Stomach smooth muscle (tissue), 2 donors: ENCODE data around the gene LPP.

Experiments used
- H3K27ac ChIP-seq: one replicate; pipeline ENCODE4 v1.7.0; 2013; ENCODE audit warnings: mild to moderate bottlenecking, low read length, inconsistent platforms
- H3K27me3 ChIP-seq, 2 donors: one replicate each; pipeline ENCODE4 v1.7.0; 2013; ENCODE audit warnings: low read length in 2 of 2; ENCODE audit not compliant: insufficient read depth in 2 of 2, control insufficient read depth in 1 of 2
- H3K36me3 ChIP-seq, 2 donors: one replicate each; pipeline ENCODE4 v1.7.0; 2013; ENCODE audit warnings: low read length in 2 of 2; ENCODE audit not compliant: control insufficient read depth in 2 of 2, insufficient read depth in 2 of 2
- H3K4me1 ChIP-seq: one replicate; pipeline ENCODE4 v1.7.0; 2013; ENCODE audit warnings: low read length; ENCODE audit not compliant: control insufficient read depth, insufficient read depth
- H3K4me3 ChIP-seq, 2 donors: one replicate each; pipeline ENCODE4 v1.7.0; 2013; ENCODE audit warnings: low read length in 2 of 2
- H3K9ac ChIP-seq, 2 donors: one replicate each; pipeline ENCODE4 v1.7.0; 2013; ENCODE audit warnings: low read length in 2 of 2, mild to moderate bottlenecking in 1 of 2
- H3K9me3 ChIP-seq, 2 donors: one replicate each; pipeline ENCODE4 v1.7.0; 2013; ENCODE audit warnings: low read length in 2 of 2; ENCODE audit not compliant: control insufficient read depth in 2 of 2
- donor health status: healthy.
- donor health status: Pancreatic carcinoma.

Gene LPP

GRCh38 chr3:188914552-188914951 lies 760.6 kb downstream of the LPP start:
- no peak overlapping the region for H3K27ac ChIP-seq
- no peak overlapping the region for H3K9ac ChIP-seq
- no peaks in the 10 kb centered on the region for H3K9me3 ChIP-seq
- H3K4me3 ChIP-seq: no peak overlapping the region
- no peaks in the 10 kb centered on the region for H3K27me3 ChIP-seq
- H3K36me3 ChIP-seq: no peaks in the 10 kb centered on the region
- no peaks in the 10 kb centered on the region for H3K4me1 ChIP-seq

- Histone ChIP-seq H3K4me3 (no peak overlapping the region), H3K36me3 (no peaks in the 10 kb centered on the region), H3K4me1 (no peaks in the 10 kb centered on the region), H3K27ac (no peak overlapping the region), H3K27me3 (no peaks in the 10 kb centered on the region), H3K9me3 (no peaks in the 10 kb centered on the region), H3K9ac (no peak overlapping the region)
Observed at GRCh38 chr3:188915127-188915526, 761.2 kb downstream of the LPP start.

- H3K9ac ChIP-seq: no peak overlapping the region
- H3K9me3 ChIP-seq: no peaks in the 10 kb centered on the region
- H3K4me3 ChIP-seq: no peak overlapping the region
- H3K4me1 ChIP-seq: no peaks in the 10 kb centered on the region
- no peaks in the 10 kb centered on the region for H3K27me3 ChIP-seq
- H3K36me3 ChIP-seq: peaks cover 0 to 4% of the 10 kb centered on the region in 2 donors
- no peak overlapping the region for H3K27ac ChIP-seq
Observed at GRCh38 chr3:188916934-188917401, 763.0 kb downstream of the LPP start.

- H3K27ac ChIP-seq: no peak overlapping the region
Observed at GRCh38 chr3:188918093-188918492, 764.1 kb downstream of the LPP start.

GRCh38 chr3:188923671-188924070 lies 769.7 kb downstream of the LPP start:
- Histone ChIP-seq H3K36me3 (peaks cover 0 to 4% of the 10 kb centered on the region in 2 donors), H3K4me3 (no peak overlapping the region), H3K9ac (no peak overlapping the region), H3K27ac (no peak overlapping the region), H3K9me3 (no peaks in the 10 kb centered on the region), H3K4me1 (no peaks in the 10 kb centered on the region), H3K27me3 (no peaks in the 10 kb centered on the region)

More at GRCh38 chr3:188918093-188918492, 764.1 kb downstream of the LPP start:
- no peaks in the 10 kb centered on the region for H3K27me3 ChIP-seq
- no peaks in the 10 kb centered on the region for H3K9me3 ChIP-seq
- peaks cover 0 to 4% of the 10 kb centered on the region in 2 donors for H3K36me3 ChIP-seq
- H3K4me3 ChIP-seq: no peak overlapping the region
- no peak overlapping the region for H3K9ac ChIP-seq
- H3K4me1 ChIP-seq: no peaks in the 10 kb centered on the region

GRCh38 chr3:188925376-188925775 lies 771.4 kb downstream of the LPP start:
- Histone ChIP-seq H3K36me3 (peaks cover 0 to 4% of the 10 kb centered on the region in 2 donors), H3K4me1 (no peaks in the 10 kb centered on the region), H3K4me3 (no peak overlapping the region), H3K27ac (no peak overlapping the region), H3K9me3 (no peaks in the 10 kb centered on the region), H3K27me3 (no peaks in the 10 kb centered on the region), H3K9ac (no peak overlapping the region)

- no peak overlapping the region for H3K9ac ChIP-seq
- no peaks in the 10 kb centered on the region for H3K36me3 ChIP-seq
- H3K9me3 ChIP-seq: no peaks in the 10 kb centered on the region
- H3K27ac ChIP-seq: no peak overlapping the region
- H3K4me3 ChIP-seq: no peak overlapping the region
- no peaks in the 10 kb centered on the region for H3K4me1 ChIP-seq
- no peaks in the 10 kb centered on the region for H3K27me3 ChIP-seq
Observed at GRCh38 chr3:188926111-188926510, 772.2 kb downstream of the LPP start.

GRCh38 chr3:188926741-188927511 lies 773.0 kb downstream of the LPP start:
- Histone ChIP-seq H3K27ac (no peak overlapping the region), H3K9ac (no peak overlapping the region), H3K4me3 (no peak overlapping the region), H3K27me3 (no peaks in the 10 kb centered on the region), H3K4me1 (no peaks in the 10 kb centered on the region), H3K36me3 (no peaks in the 10 kb centered on the region), H3K9me3 (no peaks in the 10 kb centered on the region)

GRCh38 chr3:188927971-188928370 lies 774.0 kb downstream of the LPP start:
- Histone ChIP-seq H3K27ac (no peak overlapping the region), H3K4me1 (no peaks in the 10 kb centered on the region), H3K36me3 (no peaks in the 10 kb centered on the region), H3K4me3 (no peak overlapping the region), H3K9me3 (no peaks in the 10 kb centered on the region), H3K9ac (no peak overlapping the region), H3K27me3 (no peaks in the 10 kb centered on the region)

- H3K9me3 ChIP-seq: no peaks in the 10 kb centered on the region
- H3K4me3 ChIP-seq: no peak overlapping the region
- no peak overlapping the region for H3K27ac ChIP-seq
- H3K4me1 ChIP-seq: no peaks in the 10 kb centered on the region
- H3K36me3 ChIP-seq: no peaks in the 10 kb centered on the region
- no peaks in the 10 kb centered on the region for H3K27me3 ChIP-seq
- H3K9ac ChIP-seq: no peak overlapping the region
Observed at GRCh38 chr3:188929137-188929536, 775.2 kb downstream of the LPP start.

- Histone ChIP-seq H3K27me3 (no peaks in the 10 kb centered on the region), H3K4me3 (no peak overlapping the region), H3K9ac (no peak overlapping the region), H3K9me3 (no peaks in the 10 kb centered on the region), H3K36me3 (no peaks in the 10 kb centered on the region), H3K27ac (no peak overlapping the region), H3K4me1 (no peaks in the 10 kb centered on the region)
Observed at GRCh38 chr3:188931036-188931435, 777.1 kb downstream of the LPP start.
